HG02840 (cell line): Measurements from ENCODE around the gene UBE3D.
"Not testable (repeated sequence)": the region's sequence is repeated elsewhere in the genome, so short reads cannot be mapped to it uniquely, and the experiment has no call there.

Source experiments
- ATAC-seq: cut with Tn5 transposase; IDR thresholded peaks from one replicate; pipeline ENCODE4 v1.9.1; 2021; ENCODE audit warnings: mild to moderate bottlenecking, moderate library complexity, moderate number of reproducible peaks; ENCODE audit not compliant: unreplicated experiment, low FRiP score

UBE3D gene

DNA sequence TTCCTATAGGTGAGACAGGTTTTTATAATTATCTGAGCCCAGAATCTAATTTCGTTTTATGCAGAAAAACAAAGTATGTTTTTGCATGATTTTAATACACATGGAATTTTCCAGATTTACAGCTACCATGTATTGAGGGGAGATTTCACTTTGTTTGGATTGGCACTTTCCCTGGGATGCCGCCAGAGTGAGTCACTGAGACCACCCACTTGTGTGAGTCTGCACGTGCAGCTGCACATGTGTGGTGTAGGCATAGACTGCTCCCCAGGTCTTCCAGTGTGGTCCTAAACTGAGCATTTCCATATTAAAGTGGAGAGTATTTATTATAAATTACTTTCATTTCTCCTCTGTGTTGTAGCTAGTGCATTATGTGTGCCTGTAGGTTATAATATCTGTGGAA, 186.8 kb downstream of the UBE3D start:
- ATAC-seq, result no peak

DNA sequence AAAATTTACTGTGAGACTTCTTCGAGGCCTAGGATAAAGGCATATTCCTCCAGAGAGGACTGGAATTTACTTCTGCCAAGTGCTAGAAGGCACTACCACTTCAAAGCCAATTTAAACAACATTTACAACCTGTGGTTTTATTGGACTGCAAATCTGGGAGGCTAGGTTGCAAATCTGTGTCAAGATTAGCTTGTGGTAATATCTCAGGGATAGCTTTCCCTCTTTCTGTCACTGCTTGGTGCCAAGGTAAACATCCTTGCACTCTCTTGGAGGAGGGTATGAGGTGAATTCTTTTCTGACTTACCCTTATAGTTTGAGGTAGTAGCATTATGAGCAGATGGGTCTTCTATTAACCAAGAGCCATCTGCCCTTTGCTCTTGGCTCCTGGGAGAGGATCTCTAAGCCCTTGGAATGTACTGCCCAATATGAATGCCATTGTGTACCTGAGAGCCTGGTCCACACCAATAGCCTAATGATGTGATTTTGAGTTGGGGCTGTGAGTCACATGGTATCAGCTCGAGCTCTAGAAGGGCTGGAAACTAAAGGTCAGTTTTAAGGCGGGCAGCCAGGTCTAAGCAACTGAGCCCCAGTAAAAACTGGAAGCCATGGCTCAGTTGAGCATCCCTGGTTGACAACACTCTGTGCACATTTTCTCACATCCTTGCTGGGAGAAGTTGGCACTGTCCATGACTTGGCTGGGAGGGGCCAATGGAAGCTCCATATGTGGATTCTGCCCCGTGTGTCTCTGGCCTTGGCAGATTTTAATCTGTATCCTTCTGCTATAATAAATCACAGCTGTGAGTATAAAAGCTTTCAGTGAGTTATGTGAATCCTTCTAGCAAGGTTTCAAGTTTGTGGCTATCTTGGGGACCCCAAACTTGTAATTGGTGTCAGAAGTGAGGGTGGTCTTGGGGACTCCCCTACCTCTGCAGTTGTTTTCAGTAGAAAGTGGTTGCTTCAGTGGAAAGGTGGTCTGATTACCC, 188.1 kb downstream of the UBE3D start:
- no peak for ATAC-seq

DNA sequence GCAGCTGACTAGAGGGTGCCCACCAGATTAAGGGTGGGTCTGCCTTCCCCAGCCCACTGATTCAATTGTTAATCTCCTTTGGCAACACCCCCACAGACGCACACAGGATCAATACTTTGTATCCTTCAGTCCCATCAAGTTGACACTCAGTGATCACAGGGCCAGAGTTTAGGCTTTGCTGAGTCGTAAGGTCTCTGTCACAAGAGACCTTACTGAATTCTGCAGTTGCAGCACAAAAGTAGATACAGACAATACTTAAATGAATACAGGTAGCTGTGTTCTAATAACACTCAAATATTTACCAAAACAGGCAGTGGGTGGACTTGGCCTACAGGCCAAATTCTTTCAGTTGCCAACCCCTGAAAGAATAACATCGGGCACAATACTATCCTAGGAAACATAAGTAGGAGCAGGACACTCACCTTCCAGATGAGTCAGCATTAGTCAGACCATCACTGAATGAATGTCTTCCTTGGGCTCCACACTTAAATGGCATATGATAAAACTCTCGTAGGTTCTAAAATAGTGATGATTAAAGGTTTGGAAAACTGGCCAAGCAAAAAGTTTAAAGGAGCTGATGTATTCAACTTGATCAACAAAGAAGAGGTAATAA, 190.0 kb downstream of the UBE3D start:
- ATAC-seq, result no peak

DNA sequence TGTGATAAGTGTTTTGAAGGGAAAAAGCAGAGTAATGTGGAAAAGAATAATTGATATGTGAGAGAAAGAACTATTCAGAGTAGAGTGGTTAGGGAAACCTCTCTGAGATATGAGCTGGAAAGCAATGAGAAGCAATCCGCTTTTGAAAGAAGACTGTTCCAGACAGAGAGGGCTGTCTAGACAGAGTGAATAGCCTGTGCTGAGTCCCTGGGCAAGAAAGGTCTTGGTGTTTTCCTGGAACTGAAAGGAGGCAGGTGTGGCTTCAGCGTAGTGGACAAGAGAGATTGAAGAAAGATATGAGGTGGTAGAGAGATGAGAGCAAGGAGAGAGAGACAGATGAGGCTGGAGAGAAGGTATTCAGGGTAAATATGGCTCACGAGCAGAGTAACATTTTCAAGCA, 190.8 kb downstream of the UBE3D start:
- no peak for ATAC-seq

DNA sequence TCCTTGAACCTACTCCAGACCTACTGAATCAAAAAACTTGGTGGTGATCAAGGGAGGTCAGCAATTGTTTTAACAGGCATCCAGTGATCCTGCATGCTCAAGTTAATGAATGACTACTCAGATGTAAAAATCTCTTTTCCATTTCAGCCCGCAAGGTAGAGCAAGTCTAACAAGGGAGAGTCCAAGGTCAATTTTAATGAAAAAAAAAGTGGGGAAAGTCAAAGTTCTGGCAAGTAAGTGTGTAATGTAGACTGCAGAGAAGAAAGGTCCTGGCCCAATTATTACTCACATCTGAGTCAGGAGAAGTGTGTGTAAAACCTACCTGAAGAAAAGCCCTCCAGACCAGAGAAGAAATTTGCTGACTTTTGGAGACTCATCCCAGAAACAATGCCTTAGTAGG, 193.5 kb downstream of the UBE3D start:
- ATAC-seq, result no peak

DNA sequence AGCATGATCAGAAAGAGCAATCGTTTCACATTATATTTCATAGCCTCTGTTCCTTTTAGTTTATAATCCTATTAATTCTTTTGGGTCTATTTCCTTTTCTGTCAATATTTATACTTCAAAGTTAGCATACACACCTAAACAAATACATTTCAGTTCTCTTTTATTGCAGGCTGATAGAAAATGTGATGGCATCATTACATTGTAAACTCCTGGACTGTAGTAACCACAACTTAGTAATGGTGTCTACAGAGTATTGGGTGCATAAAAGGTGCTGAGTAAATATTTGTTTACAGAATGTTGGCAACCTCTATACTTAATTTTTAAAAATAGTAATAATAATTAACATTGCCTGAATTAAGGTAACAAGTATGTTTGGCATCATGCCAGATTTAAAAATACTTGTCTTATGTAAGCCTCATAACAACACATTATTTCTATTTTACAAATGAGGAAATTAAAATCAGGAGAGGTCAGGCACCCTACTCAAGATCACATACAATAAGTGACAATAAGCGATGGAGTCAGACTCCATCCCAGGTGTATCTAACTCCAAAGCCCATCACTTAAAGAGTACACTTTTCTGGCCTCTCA, 195.0 kb downstream of the UBE3D start:
- no peak for ATAC-seq

DNA sequence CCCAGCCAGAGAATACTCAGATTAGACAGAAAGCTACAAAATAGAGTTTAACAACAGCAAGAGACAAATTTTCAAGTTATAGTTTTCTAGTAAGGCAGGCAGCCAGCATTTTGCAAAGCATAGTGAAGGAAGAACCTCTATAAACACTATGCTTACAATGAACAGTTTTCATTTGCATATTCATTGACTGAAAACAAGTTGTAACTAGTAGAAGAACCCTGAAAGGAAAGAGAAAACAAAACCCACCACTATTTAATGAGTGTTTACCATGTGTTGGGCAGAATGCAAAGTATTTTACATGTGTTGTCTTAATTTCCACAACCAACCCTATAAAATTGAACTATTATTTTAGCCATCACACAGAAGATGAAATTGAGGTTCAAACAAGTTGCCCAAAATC, 196.1 kb downstream of the UBE3D start:
- ATAC-seq, result no peak

DNA sequence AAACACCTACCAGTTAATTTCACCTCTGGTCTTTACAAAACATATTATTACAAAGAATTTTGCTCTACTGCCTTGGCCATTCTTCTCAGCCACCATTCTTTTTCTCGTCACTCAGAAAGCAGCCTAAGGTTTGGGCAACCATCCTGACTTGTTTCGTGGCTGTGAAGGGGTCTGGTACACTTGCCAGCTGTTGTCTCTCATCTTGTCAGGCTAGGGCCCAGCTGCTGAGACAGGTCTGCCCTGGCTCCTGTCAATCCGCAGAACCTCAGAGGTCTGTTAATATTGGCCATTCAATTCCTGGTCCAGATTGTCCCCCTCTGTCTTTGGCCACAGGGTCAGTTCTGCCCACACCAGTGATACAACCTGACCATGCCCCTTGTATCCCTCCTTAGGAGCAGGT, 197.7 kb downstream of the UBE3D start:
- ATAC-seq, result no peak

DNA sequence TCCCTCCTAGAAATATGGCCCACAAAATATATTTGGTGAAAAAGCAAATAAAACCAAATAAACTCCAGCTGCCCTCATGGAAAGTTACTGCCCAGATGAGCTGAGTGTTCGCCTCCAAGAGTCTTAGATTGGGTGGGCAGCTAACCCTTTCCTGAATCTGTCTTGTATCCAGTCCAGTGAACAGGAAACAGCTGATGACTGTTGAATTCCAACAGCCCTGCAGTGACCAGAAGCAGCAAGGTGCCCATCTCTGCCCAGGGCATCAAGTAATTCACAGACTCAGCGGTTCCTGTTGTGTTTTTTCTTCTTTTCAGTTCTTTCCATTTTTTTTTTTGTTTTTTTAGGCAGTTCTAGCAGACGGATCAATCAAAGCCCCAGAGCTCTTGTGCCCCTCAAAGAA, 199.2 kb downstream of the UBE3D start:
- ATAC-seq, result no peak

DNA sequence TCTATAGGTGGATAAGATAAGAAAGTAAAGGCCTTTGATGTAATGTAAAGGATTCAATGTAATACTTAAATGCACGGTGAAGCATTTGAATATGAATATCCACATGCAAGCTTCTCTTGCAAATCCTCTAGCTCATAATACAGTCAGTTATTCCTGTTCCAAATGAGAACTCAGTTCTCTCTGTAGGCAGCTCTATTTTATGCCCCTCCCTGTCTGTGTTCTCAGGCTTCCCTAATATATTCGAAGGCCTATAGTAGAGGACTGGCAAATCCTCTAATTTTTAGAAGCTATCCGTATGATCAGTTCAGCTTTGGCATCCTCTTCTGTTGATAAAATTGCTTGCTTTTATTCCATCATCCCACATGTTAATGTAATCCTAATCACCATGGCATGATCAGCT, 200.2 kb downstream of the UBE3D start:
- ATAC-seq, result no peak

DNA sequence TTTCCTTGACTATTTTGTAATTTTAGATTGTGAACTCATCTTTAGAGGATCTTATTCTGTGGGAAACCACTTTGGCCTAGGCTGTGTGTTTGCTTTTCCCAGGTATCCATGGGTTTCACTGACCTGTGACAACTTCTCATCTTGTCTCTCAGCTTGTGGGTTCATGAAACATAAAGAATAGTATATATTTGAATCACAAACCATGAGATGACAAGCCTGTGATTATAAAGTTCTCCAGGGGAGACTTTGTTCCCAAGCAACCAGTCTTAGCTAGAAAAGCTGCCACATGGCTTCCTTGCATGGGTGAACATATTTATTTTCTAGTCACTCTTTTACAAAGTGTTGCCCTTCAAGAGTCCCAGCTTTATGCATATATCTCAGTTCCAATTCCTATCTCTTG, 201.9 kb downstream of the UBE3D start:
- ATAC-seq, result no peak

DNA sequence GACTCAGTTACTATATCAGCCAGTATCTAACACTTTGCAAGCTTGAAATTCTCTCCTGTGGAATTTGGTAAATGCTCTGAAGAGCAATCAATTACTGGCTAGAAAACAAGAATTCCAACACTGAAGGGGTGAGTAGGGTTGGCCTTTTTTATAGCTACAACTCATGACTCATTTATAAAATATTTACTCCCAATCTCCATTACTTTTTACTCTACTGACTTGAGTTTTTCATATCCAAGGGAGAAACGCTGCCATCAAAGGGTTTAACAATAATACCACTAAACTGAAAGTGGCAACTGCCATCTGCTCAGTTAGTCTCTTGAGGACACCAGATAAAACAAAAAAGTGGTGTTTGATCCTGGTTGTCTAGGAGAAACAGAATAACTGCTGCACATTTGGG, 203.1 kb downstream of the UBE3D start:
- no peak for ATAC-seq

DNA sequence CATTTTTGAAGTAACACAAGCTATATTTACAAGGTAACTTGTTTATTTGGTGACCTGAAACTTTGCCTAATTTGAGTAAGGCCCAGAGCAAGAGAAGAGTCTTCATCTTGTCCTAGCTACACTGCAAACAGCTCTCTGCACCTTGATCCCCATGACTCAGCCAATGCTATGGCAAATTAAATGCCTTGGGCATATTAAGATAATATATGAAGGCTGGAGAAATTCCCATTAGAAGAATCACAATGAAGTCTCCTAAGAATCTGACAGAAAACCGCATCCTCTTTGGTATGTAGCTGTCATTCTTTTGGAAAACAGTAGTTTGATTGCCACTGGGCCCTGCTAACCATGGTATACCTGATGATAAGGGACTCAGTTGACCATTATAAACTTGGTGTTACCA, 204.5 kb downstream of the UBE3D start:
- no peak for ATAC-seq

DNA sequence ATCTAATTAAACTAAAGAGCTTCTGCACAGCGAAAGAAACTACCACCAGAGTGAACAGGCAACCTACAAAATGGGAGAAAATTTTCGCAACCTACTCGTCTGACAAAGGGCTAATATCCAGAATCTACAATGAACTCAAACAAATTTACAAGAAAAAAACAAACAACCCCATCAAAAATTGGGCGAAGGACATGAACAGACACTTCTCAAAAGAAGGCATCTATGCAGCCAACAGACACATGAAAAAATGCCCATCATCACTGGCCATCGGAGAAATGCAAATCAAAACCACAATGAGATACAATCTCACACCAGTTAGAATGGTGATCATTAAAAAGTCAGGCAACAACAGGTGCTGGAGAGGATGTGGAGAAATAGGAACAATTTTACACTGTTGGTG, 209.6 kb downstream of the UBE3D start:
- not testable (repeated sequence) for ATAC-seq

DNA sequence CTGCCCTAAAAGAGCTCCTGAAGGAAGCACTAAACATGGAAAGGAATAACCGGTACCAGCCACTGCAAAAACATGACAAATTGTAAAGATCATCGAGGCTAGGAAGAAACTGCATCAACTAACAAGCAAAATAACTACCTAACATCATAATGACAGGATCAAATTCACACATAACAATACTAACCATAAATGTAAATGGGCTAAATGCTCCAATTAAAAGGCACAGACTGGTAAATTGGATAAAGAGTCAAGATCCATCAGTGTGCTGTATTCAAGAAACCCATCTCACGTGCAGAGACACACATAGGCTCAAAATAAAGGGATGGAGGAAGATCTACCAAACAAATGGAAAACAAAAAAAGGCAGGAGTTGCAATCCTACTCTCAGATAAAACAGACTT, 212.7 kb downstream of the UBE3D start:
- ATAC-seq, result not testable (repeated sequence)

DNA sequence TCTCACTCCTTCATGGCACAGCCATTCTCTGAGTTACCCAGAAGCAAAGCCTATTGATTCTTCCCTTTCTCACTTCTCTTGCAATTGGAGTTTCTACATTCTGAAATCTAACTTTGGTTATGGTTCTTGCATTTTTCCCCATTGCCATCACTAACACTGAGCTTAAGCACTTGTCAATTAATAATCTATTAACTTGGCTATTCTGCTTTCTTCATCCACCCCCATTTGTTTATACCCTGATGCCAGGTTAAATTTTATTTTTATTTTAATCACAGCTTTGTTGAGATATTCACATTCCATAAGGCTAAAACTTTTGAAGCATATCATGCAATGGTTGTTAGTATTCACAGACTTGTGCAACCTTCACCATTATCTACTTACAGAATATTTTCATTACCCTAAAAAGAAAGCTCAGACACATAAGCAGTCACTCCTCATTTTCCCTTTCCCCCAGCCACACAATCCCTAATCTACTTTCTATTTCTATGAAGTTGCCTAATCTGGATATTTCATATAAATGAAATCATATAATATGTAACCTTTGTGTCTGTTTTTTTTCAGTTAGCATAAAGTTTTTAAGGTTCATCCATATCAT, 222.3 kb downstream of the UBE3D start:
- ATAC-seq, result no peak

DNA sequence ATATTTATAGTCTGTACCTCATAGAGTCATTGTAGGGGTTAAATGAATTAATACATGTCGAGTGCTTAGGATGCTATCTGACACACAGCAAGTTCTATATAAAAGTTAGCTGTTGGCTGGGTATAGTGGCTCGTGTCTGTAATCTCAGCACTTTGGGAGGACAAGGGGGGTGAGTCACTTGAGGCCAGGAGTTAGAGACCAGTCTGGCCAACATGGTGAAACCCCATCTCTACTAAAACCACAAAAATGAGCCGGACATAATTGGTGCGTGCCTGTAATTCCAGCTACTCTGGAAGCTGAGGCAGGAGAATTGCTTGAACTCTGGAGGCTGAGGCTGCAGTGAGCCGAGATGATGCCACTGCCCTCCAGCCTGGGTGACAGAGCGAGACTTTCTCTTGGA, 222.9 kb downstream of the UBE3D start:
- ATAC-seq, result no peak
